OCI-LY1 (cell line): ENCODE results near the gene PARD3.

Source experiments
- EZH2 ChIP-seq: fragments of 200-600 bp; sonication (generic), shearing (Covaris generic); IDR thresholded peaks from 2 replicates; pipeline ENCODE4 v1.8.0; 2017; ENCODE audit warnings: borderline replicate concordance, mixed run types, mild to moderate bottlenecking, antibody characterized with exemption, low read length, moderate library complexity, mixed read lengths
- TF ChIP-seq, protein P1 (sequence below): fragments of 200-600 bp; sonication (generic), shearing (Covaris generic); IDR thresholded peaks from 2 replicates; pipeline ENCODE4 v1.5.1; 2017; ENCODE audit warnings: mild to moderate bottlenecking, antibody characterized with exemption, low read length, moderate library complexity, mixed read lengths

DNA sequence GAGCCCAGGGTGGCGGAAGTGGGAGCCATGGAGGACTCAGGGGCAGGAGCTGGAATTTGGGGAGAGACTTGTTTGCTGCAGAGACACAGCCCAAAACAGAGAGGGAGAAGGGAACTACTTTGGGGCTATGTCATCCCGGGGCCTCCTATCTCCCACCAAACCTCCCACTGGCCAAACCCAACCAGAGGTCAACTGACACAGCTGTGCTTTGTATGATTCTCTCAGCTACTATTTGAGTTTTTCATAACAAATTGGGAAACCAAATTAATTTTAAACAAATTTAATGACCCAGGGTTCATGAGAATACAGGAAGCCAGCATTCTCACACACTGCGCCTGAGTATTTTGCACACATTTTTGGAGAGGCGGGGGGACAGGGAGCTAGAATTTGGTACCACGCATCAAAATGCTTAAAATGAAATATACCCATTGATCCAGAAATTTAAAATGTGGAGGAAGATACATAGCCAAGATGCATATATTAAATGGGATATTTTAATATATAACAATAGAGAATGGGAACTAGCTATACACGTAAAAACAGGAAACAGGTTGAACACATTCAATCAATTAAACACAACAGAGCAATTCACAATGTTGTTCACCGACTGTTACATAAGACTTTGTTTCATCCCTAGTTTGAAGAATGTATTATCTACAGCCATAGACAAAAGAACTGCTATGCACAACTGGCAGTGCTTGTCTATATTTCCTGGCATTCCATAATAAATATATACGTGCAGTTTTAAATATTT, 105.3 kb downstream of the PARD3 start:
- TF ChIP-seq, protein P1, sequence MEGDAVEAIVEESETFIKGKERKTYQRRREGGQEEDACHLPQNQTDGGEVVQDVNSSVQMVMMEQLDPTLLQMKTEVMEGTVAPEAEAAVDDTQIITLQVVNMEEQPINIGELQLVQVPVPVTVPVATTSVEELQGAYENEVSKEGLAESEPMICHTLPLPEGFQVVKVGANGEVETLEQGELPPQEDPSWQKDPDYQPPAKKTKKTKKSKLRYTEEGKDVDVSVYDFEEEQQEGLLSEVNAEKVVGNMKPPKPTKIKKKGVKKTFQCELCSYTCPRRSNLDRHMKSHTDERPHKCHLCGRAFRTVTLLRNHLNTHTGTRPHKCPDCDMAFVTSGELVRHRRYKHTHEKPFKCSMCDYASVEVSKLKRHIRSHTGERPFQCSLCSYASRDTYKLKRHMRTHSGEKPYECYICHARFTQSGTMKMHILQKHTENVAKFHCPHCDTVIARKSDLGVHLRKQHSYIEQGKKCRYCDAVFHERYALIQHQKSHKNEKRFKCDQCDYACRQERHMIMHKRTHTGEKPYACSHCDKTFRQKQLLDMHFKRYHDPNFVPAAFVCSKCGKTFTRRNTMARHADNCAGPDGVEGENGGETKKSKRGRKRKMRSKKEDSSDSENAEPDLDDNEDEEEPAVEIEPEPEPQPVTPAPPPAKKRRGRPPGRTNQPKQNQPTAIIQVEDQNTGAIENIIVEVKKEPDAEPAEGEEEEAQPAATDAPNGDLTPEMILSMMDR = no peak
- no peak for TF ChIP-seq EZH2
